ENCODE data around the gene TIMM22.

TIMM22 gene

GRCh38 chr17:1002771-1003555 is 6.0 kb downstream of the TIMM22 start:
- no peak for DNase-seq

GRCh38 chr17:1003633-1003971 is 6.7 kb downstream of the TIMM22 start:
- no peak for DNase-seq

GRCh38 chr17:1003972-1004768 is 7.2 kb downstream of the TIMM22 start:
- DNase-seq, result no peak

GRCh38 chr17:1004769-1005295 is 7.9 kb downstream of the TIMM22 start:
- DNase-seq, result no peak

- no peak for DNase-seq
Measured at GRCh38 chr17:1005361-1005946, 8.5 kb downstream of the TIMM22 start.

- no peak for DNase-seq
Measured at GRCh38 chr17:1006054-1006453, 9.1 kb downstream of the TIMM22 start.

GRCh38 chr17:1007310-1008007 is 10.5 kb downstream of the TIMM22 start:
- DNase-seq, result no peak

GRCh38 chr17:1008008-1008761 is 11.3 kb downstream of the TIMM22 start:
- no peak for DNase-seq

- DNase-seq, result no peak
Measured at GRCh38 chr17:1009229-1010085, 12.5 kb downstream of the TIMM22 start.

GRCh38 chr17:1010086-1010450 is 13.1 kb downstream of the TIMM22 start:
- no peak for DNase-seq

- DNase-seq, result no peak
Measured at GRCh38 chr17:1010586-1010985, 13.7 kb downstream of the TIMM22 start.

- no peak for DNase-seq
Measured at GRCh38 chr17:1011138-1011537, 14.2 kb downstream of the TIMM22 start.

- no peak for DNase-seq
Measured at GRCh38 chr17:1011760-1012735, 15.1 kb downstream of the TIMM22 start.

GRCh38 chr17:1012823-1013728 is 16.1 kb downstream of the TIMM22 start:
- no peak for DNase-seq

- no peak for DNase-seq
Measured at GRCh38 chr17:1013729-1014090, 16.8 kb downstream of the TIMM22 start.

- DNase-seq, result no peak
Measured at GRCh38 chr17:1018547-1018946, 21.6 kb downstream of the TIMM22 start.

- no peak for DNase-seq
Measured at GRCh38 chr17:1019451-1019850, 22.5 kb downstream of the TIMM22 start.

GRCh38 chr17:1021147-1021546 is 24.2 kb downstream of the TIMM22 start:
- no peak for DNase-seq

Measured in stimulated activated CD4-positive, alpha-beta T cell treated with anti-CD3 and anti-CD28 coated beads, Interleukin-1b, Interleukin-23, amount 100 ng/mL, for 48 hours (primary cell).